GM18951 (cell line): Measurements from ENCODE around the gene MAP3K5.
"Not testable (repeated sequence)": the region's sequence is repeated elsewhere in the genome, so short reads cannot be mapped to it uniquely, and the experiment has no call there.

Experiments
- POLR2A ChIP-seq: IDR thresholded peaks from 4 replicates; pipeline ENCODE4 v1.6.1; 2011; ENCODE audit warnings: mild to moderate bottlenecking; ENCODE audit not compliant: insufficient read length, insufficient read depth; ENCODE audit errors: extremely low read depth
- in situ Hi-C: fragments of 300-500 bp; cut with MboI; formaldehyde crosslinking; loops from one replicate; pipeline ENCODE4 v1.12.0; 2022; ENCODE audit warnings: low sequenced_read_pairs, mixed read lengths, inconsistent platforms; ENCODE audit not compliant: unreplicated experiment

Gene MAP3K5

GRCh38 chr6:136725124-136725523, 67.2 kb downstream of the MAP3K5 start:
- TF ChIP-seq POLR2A, result no peak
- in situ Hi-C loops, result no loop called here

DNA sequence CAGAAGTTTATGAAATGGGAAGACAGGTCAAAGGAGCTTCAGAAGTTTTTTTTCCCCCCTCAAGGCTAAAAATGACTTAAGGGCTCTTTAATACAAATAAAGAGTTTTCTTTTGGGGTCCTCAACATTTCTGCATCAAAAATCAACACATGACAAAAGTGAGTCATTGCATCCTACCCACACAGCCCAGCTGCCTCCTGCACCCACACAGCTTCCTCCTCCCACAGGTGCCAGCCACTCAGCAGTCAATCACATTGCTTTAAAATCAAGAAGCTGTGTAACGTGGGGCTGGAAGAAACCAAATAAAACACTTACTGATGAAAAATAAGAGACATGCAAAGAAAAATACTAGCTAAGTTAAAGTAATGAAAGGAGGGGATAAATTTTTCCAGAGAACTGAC, 68.5 kb downstream of the MAP3K5 start:
- in situ Hi-C loops, result no loop called here

GRCh38 chr6:136721467-136721866, 70.8 kb downstream of the MAP3K5 start:
- in situ Hi-C loops, result no loop called here
- no peak for TF ChIP-seq POLR2A

More for the DNA sequence above, 68.5 kb downstream of the MAP3K5 start:
- TF ChIP-seq POLR2A, result no peak

DNA sequence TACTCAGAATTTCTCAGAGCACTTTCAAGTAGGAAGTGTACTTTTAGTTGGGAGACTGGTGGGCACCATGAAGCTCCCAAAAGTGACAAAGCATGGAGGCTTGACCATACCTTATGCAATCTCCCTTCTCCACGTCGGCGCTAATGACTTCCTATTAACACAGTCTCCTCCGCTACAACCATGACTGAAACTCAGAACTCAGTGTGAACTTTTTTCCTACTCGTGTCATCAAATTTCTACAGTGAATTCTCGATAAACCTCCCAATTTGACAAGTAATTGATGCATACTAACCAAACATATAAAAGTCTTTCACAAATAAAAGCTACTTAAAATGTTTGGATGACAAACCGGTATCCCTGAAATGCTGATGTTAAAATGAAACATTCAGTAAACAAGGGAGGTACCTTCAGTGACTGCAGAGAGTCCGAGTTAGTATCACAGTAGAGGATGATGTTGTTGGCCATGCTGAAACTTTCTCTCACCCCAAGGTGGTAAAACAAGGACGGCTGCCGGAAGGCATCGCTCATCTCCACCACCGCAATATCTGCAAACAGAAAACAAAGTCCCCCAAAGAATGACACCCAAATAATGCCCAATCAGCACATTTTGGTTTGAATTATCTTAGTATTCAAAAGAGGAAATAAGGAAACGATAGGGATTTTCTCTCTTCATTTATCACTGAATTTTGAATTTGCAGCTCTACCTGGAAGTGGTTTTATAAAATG, 72.1 kb downstream of the MAP3K5 start:
- no peak for TF ChIP-seq POLR2A
- in situ Hi-C loops, result no loop called here

- TF ChIP-seq POLR2A, result no peak
- in situ Hi-C loops, result no loop called here
Measured at GRCh38 chr6:136719280-136720044, 72.8 kb downstream of the MAP3K5 start.

GRCh38 chr6:136718476-136718875, 73.8 kb downstream of the MAP3K5 start:
- no peak for TF ChIP-seq POLR2A
- in situ Hi-C loops, result no loop called here

- TF ChIP-seq POLR2A, result no peak
- in situ Hi-C loops, result no loop called here
Measured at GRCh38 chr6:136717716-136717990, 74.6 kb downstream of the MAP3K5 start.

GRCh38 chr6:136716917-136717715, 75.2 kb downstream of the MAP3K5 start:
- no peak for TF ChIP-seq POLR2A
- in situ Hi-C loops, result no loop called here

GRCh38 chr6:136712642-136713041, 79.6 kb downstream of the MAP3K5 start:
- in situ Hi-C loops, result not testable (repeated sequence)

- in situ Hi-C loops, result no loop called here
Measured at GRCh38 chr6:136711644-136712043, 80.6 kb downstream of the MAP3K5 start.

GRCh38 chr6:136710877-136711552, 81.3 kb downstream of the MAP3K5 start:
- in situ Hi-C loops, result no loop called here
- no peak for TF ChIP-seq POLR2A

More at GRCh38 chr6:136711644-136712043, 80.6 kb downstream of the MAP3K5 start:
- TF ChIP-seq POLR2A, result no peak

- in situ Hi-C loops, result no loop called here
- no peak for TF ChIP-seq POLR2A
Measured at GRCh38 chr6:136709429-136709828, 82.8 kb downstream of the MAP3K5 start.

- in situ Hi-C loops, result no loop called here
- TF ChIP-seq POLR2A, result no peak
Measured at GRCh38 chr6:136706430-136706829, 85.8 kb downstream of the MAP3K5 start.
